HG03108 (cell line): ENCODE measurements around the gene CNIH1.
"Not testable (repeated sequence)": the region's sequence is repeated elsewhere in the genome, so short reads cannot be mapped to it uniquely, and the experiment has no call there.

ENCODE experiments used
- ATAC-seq: cut with Tn5 transposase; IDR thresholded peaks from one replicate; pipeline ENCODE4 v1.9.1; 2021; ENCODE audit warnings: moderate library complexity; ENCODE audit not compliant: unreplicated experiment

The CNIH1 gene

DNA sequence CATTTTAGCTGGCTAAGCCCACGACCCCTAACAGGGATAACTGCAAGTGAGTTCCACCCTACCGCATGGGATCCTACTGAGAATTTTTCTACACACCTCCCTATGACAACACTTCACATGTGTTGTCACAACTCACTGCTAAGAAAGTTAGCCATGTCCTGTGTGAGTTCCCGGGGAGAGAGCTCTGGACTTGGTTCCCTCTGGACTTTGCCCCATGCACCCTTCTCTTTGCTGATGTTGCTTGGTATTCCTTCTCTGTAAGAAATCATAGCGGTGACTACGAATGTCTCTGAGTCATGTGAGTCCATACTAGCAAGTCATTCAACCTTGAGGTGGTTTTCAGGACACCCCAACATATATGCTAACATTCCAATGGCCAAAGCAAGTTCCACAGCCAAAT lies 53.8 kb downstream of the CNIH1 start:
- ATAC-seq, result no peak

GRCh38 chr14:54385556-54385955 lies 55.6 kb downstream of the CNIH1 start:
- ATAC-seq, result no peak

GRCh38 chr14:54383835-54384234 lies 57.3 kb downstream of the CNIH1 start:
- ATAC-seq, result no peak

DNA sequence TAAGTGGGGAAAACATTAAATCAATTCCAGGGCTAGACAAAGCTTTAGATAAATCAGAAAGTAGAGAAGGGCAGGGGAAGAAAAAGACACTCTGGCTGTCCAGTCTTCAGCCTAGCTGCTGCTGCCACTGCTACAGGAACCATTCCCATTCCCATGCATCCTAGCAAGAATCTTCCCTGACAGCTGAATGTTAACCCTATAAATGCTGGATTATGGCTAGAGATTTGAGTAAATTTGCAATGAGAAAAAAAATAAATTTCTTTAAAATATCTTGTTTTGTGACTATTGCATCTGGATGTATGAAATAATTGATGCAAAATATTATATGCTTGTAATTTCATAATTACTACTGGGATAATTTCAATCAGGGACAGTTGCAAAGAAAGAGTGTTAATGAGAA lies 59.4 kb downstream of the CNIH1 start:
- no peak for ATAC-seq

DNA sequence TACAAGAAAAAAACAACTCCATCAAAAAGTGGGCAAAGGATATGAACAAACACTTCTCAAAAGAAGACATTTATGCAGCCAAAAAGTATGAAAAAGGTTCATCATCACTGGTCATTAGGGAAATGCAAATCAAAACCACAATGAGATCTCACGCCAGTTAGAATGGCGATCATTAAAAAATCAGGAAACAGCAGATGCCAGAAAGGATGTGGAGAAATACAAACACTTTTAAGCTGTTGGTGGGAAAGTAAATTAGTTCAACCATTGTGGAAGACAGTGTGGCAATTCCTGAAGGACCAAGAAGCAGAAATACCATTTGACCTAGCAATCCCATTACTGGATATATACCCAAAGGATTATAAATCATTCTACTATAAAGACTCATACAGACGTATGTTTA lies 60.6 kb downstream of the CNIH1 start:
- ATAC-seq, result not testable (repeated sequence)

- ATAC-seq, result not testable (repeated sequence)
These were observed 62.3 kb downstream of the CNIH1 start for GRCh38 chr14:54378893-54379292.

GRCh38 chr14:54377501-54377900 lies 63.7 kb downstream of the CNIH1 start:
- no peak for ATAC-seq

GRCh38 chr14:54374117-54374884 lies 66.9 kb downstream of the CNIH1 start:
- ATAC-seq, result no peak
